HCT116 (cell line): ENCODE data around the gene PEF1. TPM values are rescaled to one million over a fixed set of nuclear protein-coding genes. Genes with fewer than 3 reads are reported as not detected.

Experiments used
- ATAC-seq: fragments of 200-7000 bp; cut with Tn5 transposase; 2 replicates; pipeline ENCODE4 v1.9.1; 2020; ENCODE audit warnings: mild to moderate bottlenecking, moderate library complexity
- BruUV-seq: library from RNA; stranded (reverse); fragments of 400-500 nt; replicated peaks from 2 replicates; lab custom pipeline; 2021; lab: Mats Ljungman, UMichigan
- CTCF ChIA-PET: fragments of 300-600 bp; sonication (Branson Sonifier 250); formaldehyde crosslinking; loops from one replicate; lab custom pipeline; 2021; ENCODE audit warnings: antibody characterized with exemption; lab: Charles Lee
- POLR2A ChIA-PET: fragments of 300-600, 350-600 bp; sonication (Branson Sonifier 250); formaldehyde crosslinking; loops from one replicate; lab custom pipeline; 2021; ENCODE audit warnings: antibody characterized with exemption; lab: Charles Lee
- RAD21 ChIA-PET, 2 experiments: fragments of 300-600 bp; sonication (Branson Sonifier 250); formaldehyde crosslinking; loops; one replicate each; lab custom pipeline; 2023; ENCODE audit warnings: low total read pairs in 2 of 2; ENCODE audit not compliant: uncharacterized antibody in 2 of 2, unreplicated experiment in 2 of 2, low non-redundant PET in 1 of 2; lab: Charles Lee
- DNase-seq: peaks from one replicate; pipeline ENCODE4 v3.0.0-alpha.2; 2010; ENCODE audit warnings: low read depth, low spot score
- H2AFZ ChIP-seq: fragments of 200-600 bp; shearing (Covaris generic), sonication (generic); 2 replicates; pipeline ENCODE4 v1.6.1; 2017; ENCODE audit warnings: low read depth, mixed run types, mixed read lengths, antibody characterized with exemption, low read length; ENCODE audit not compliant: poor library complexity, severe bottlenecking
- H3K27ac ChIP-seq: 2 replicates; pipeline ENCODE4 v1.5.1; 2012; ENCODE audit warnings: low read depth, low read length
- H3K27me3 ChIP-seq: fragments of 200-600 bp; sonication (generic); 2 replicates; pipeline ENCODE4 v1.6.1; 2016; ENCODE audit warnings: mixed run types, low read length, mixed read lengths; ENCODE audit not compliant: insufficient read depth
- H3K36me3 ChIP-seq, 2 experiments: fragments of 200-500 bp in 1 of 2; fragments of 200-600 bp in 1 of 2; sonication (Bioruptor generic) in 1 of 2; sonication (generic) in 1 of 2; 2 replicates each; pipeline versions ENCODE4 v1.5.1 to v1.6.1; 2014 to 2016; ENCODE audit warnings: low read length in 2 of 2, inconsistent platforms in 1 of 2, mixed read lengths in 1 of 2, mixed run types in 1 of 2; ENCODE audit not compliant: insufficient read depth in 2 of 2, control insufficient read depth in 1 of 2
- H3K4me1 ChIP-seq, 2 experiments: fragments of 200-600 bp in 1 of 2; sonication (generic) in 1 of 2; 2 replicates each; pipeline versions ENCODE4 v1.5.1 to v1.6.1; 2012 to 2017; ENCODE audit warnings: low read length in 2 of 2, inconsistent platforms in 1 of 2, mild to moderate bottlenecking in 1 of 2, mixed read lengths in 1 of 2, mixed run types in 1 of 2, moderate library complexity in 1 of 2; ENCODE audit not compliant: insufficient read depth in 2 of 2, control insufficient read depth in 1 of 2
- H3K4me2 ChIP-seq: fragments of 200-600 bp; sonication (generic); 2 replicates; pipeline ENCODE4 v1.6.1; 2017; ENCODE audit warnings: mixed run types, low read length, mixed read lengths
- H3K4me3 ChIP-seq, 2 experiments: fragments of 200-600 bp in 1 of 2; sonication (generic) in 1 of 2; replicated peaks in 1 of 2; 2 replicates each; pipeline ENCODE4 v1.5.1; 2011 to 2016; ENCODE audit warnings: low read length in 2 of 2, control low read depth in 1 of 2, low read depth in 1 of 2, mild to moderate bottlenecking in 1 of 2, mixed read lengths in 1 of 2, mixed run types in 1 of 2
- H3K79me2 ChIP-seq: fragments of 200-600 bp; sonication (generic); 2 replicates; pipeline ENCODE4 v1.6.1; 2017; ENCODE audit warnings: mild to moderate bottlenecking, mixed run types, low read length, moderate library complexity, mixed read lengths; ENCODE audit not compliant: insufficient read depth
- H3K9ac ChIP-seq: fragments of 200-600 bp; sonication (generic); 2 replicates; pipeline ENCODE4 v1.6.1; 2016; ENCODE audit warnings: low read length, mixed read lengths
- H3K9me2 ChIP-seq: fragments of 200-600 bp; sonication (generic), shearing (Covaris generic); 2 replicates; pipeline ENCODE4 v1.6.1; 2017; ENCODE audit warnings: mixed run types, mild to moderate bottlenecking, moderate library complexity; ENCODE audit not compliant: insufficient read depth
- H3K9me3 ChIP-seq, 2 experiments: fragments of 200-500 bp in 1 of 2; fragments of 200-600 bp in 1 of 2; sonication (Bioruptor generic) in 1 of 2; sonication (generic) in 1 of 2; 2 replicates each; pipeline ENCODE4 v1.6.1; 2014 to 2017; ENCODE audit warnings: low read length in 2 of 2, mixed read lengths in 2 of 2, inconsistent platforms in 1 of 2, low read depth in 1 of 2, mild to moderate bottlenecking in 1 of 2, mixed run types in 1 of 2, moderate library complexity in 1 of 2; ENCODE audit not compliant: control insufficient read depth in 1 of 2, insufficient read depth in 1 of 2
- H4K20me1 ChIP-seq: fragments of 200-600 bp; sonication (generic), shearing (Covaris generic); 2 replicates; pipeline ENCODE4 v1.6.1; 2017; ENCODE audit warnings: mixed run types, mild to moderate bottlenecking, moderate library complexity; ENCODE audit not compliant: insufficient read depth
- EZH2 ChIP-seq: fragments of 200-600 bp; sonication (generic); IDR thresholded peaks from 2 replicates; pipeline ENCODE4 v1.6.1; 2017; ENCODE audit warnings: antibody characterized with exemption, mixed run types
- intact Hi-C: fragments of 100-400 bp; cut with micrococcal nuclease; formaldehyde crosslinking; loops from 2 replicates; pipeline ENCODE4 v1.10.0; 2022
- total RNA-seq: library from RNA; stranded (reverse); gene quantifications from one replicate; pipeline ENCODE4 v1.2.1, GENCODE V29; 2021; ENCODE audit not compliant: unreplicated experiment

The PEF1 gene
- total RNA-seq, 1 experiment from 2014 or later, result 37.6 TPM

DNA sequence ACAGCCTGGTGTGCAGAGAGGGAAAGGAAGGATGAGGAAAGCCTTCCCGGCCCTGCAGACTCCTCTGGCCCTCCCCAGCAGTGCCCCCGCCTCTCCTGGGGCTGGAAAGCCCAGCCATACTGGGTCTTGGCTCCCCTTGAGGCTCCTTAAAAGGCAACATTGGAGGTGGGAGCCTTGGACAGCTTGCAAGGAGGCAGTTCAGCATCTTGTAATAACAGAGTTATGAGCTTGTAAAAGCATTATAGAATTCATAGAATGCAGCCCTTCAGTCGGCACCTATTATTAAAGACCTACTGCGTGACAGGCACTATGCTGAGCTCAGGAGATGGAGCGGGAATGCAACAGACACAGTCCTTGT lies 64.2 kb downstream of the PEF1 start:
- ChIA-PET POLR2A (no interaction called here), RAD21 (no interaction called here), CTCF (no interaction called here)
- H2AFZ ChIP-seq, result no peak overlapping the region
- H3K4me1 ChIP-seq, result peaks cover 37 to 70% of the 10 kb centered on the region in 2 experiments
- no peak overlapping the region for H3K4me2 ChIP-seq
- no peaks in the 10 kb centered on the region for H3K9me3 ChIP-seq
- ATAC-seq, result no peak
- BruUV-seq, result no TSS peak
- no peak for DNase-seq
- no peaks in the 10 kb centered on the region for H3K9me2 ChIP-seq
- H3K4me3 ChIP-seq, result no peak overlapping the region
- no peaks in the 10 kb centered on the region for H4K20me1 ChIP-seq
- TF ChIP-seq EZH2, result no peak
- H3K79me2 ChIP-seq, result peaks cover 50% of the 10 kb centered on the region
- H3K36me3 ChIP-seq, result peaks cover 0 to 25% of the 10 kb centered on the region in 2 experiments; a peak in 1 of 4 replicates
- no peaks in the 10 kb centered on the region for H3K27me3 ChIP-seq
- no peak overlapping the region for H3K9ac ChIP-seq
- no peak overlapping the region for H3K27ac ChIP-seq
- intact Hi-C loops, result no loop called here

Other genes with a start within 250 kb of the PEF1 start
- gene SERINC2, start 231.7 kb downstream of the PEF1 start, total RNA-seq, result 50.1 TPM
- 57.9 TPM for gene TINAGL1, start 68.4 kb downstream of the PEF1 start, total RNA-seq
- gene HCRTR1, start 27.2 kb downstream of the PEF1 start, total RNA-seq, result not detected
- 2.2 TPM for gene COL16A1, start 59.1 kb upstream of the PEF1 start, total RNA-seq
- 10.1 TPM for gene ADGRB2, start 119.5 kb upstream of the PEF1 start, total RNA-seq
- 5.0 TPM for gene SPOCD1, start 171.1 kb upstream of the PEF1 start, total RNA-seq